GM19468 (cell line): ENCODE measurements around the gene GNS.
"Not testable (repeated sequence)": the region's sequence is repeated elsewhere in the genome, so short reads cannot be mapped to it uniquely, and the experiment has no call there.

Source experiments
- ATAC-seq: cut with Tn5 transposase; IDR thresholded peaks from one replicate; pipeline ENCODE4 v1.9.1; 2021; ENCODE audit warnings: mild to moderate bottlenecking, moderate library complexity, moderate number of reproducible peaks; ENCODE audit not compliant: unreplicated experiment; ENCODE audit errors: extremely low read depth

Gene GNS

DNA sequence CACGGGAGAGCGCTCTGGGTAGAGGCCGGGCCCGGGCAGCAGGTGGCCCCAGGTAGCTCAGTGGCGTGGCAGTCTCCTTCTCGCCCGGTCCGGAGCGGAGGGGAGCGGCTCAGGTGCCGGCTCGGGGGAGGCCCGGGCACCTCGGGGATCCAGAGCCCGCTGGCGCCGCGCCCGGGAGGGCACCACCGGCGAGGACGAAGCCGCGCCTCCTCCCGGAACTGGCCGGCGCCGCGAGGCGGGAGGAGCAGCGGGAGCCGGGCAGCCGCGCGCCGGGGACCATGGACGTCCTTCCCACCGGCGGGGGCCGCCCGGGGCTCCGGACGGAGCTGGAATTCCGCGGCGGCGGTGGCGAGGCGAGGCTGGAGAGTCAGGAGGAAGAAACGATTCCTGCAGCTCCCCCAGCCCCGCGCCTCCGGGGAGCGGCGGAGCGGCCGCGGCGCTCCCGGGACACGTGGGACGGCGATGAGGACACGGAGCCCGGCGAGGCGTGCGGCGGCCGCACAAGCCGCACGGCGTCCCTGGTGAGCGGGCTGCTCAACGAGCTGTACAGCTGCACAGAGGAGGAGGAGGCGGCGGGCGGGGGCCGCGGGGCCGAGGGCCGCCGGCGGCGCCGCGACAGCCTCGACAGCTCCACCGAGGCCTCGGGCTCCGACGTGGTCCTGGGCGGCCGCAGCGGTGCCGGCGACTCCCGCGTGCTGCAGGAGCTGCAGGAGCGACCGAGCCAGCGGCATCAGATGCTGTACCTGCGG is 21.5 kb upstream of the GNS start:
- no peak for ATAC-seq

DNA sequence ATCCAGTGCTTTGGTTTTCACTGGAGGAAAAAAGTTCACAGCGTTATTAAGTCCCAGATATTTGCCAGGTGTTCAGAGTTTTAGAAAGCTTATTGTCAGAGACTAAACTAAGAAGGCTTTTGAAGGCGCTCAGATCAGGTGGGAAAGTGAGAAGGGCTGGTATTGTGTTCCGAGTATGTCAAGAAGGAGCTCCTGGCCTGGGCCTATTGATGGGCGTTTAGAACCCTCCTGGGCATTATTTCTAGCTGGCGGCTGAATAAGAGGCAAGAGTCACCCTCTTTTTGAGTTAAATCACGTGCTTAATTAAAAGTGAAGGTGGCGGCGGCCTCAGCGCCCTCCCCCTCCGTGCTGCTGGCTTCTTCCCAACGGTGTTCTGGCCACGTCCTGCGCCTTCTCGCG is 20.9 kb upstream of the GNS start:
- ATAC-seq = no peak

DNA sequence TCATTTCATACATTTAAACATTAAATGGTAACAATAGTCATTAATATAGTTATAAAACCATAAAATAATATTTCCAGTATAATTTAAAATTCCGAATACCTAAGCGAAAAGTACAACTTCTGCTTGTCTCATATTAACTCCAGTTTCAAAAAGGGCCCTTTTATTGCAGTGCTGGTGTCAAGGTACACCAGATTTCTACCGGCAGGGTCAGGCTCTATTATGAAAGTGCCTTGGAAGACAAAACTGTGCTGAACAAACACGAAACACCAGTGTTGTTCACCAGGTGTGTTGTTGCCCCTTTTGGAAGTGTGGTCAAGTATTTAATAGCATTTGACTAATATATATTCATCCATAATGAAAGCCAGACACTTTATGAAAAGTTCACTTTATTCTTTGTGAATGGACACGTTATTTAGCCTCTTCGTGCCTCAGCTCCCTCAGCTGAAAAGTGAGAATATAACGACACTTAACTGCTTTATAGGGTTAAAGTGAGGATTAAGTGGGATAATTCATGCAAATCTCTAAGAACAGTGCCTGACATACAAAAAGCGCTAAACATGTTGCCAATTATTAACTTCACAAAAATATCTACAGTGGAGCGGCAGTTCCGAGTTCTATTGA is 20.3 kb upstream of the GNS start:
- ATAC-seq = no peak

DNA sequence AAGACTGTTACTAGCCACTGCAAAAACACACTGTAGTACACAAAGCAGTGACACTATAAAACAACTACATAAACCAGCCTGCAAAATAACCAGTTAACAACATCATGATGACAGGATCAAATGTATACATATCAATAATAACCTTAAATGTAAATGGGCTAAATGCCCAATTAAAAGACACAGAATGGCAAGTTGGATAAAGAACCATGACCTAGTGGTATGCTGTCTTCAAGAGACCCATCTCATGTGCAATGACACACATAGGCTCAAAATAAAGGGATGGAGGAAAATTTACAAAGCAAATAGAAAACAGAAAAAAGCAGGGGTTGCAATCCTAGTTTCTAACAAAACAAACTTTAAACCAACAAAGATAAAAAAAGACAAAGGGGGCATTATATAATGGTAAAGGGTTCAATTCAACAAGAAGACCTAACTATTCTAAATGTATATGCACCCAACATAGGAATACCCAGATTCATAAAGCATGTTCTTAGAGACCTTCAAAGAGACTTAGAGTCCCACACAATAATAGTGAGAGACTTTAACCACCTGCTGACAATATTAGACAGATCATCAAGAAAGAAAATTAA is 16.0 kb upstream of the GNS start:
- ATAC-seq = not testable (repeated sequence)

DNA sequence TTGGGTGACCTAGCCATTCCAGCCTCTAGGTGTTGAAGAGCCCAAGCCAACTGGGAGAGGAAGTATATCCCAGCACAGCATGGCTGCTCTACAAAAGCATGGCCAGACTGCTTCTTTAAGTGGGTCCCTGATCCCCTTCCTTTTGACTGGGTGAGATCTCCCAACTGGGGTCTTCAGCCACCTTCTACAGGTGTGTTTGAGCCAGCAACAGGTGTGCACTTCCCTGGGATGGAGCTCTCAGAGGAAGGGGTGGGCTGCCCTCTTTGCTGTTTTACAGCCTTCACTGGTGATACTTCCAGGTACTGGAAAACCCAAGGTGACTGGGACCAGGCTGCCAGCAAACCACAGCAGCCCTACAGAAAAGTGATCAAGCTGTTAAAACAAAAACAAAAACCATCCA is 14.2 kb upstream of the GNS start:
- ATAC-seq = no peak

DNA sequence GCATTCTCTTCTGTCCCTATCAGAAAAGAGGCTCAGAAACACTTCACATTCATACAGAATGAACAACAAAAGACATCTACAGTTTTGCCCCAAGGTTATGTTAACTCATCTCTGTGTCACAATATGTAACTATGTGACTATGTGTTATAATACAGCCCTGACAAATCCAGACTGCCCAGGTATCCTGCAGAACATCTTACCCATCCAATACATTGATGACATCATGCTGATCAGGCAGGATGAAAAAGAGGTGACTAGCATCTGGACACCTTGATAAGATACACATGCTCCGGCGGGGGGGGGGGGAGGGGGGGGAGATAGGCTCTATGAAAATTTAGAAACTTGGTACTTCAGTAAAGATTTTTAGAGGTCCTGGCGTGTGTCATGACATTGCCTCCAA is 8.3 kb upstream of the GNS start:
- no peak for ATAC-seq

DNA sequence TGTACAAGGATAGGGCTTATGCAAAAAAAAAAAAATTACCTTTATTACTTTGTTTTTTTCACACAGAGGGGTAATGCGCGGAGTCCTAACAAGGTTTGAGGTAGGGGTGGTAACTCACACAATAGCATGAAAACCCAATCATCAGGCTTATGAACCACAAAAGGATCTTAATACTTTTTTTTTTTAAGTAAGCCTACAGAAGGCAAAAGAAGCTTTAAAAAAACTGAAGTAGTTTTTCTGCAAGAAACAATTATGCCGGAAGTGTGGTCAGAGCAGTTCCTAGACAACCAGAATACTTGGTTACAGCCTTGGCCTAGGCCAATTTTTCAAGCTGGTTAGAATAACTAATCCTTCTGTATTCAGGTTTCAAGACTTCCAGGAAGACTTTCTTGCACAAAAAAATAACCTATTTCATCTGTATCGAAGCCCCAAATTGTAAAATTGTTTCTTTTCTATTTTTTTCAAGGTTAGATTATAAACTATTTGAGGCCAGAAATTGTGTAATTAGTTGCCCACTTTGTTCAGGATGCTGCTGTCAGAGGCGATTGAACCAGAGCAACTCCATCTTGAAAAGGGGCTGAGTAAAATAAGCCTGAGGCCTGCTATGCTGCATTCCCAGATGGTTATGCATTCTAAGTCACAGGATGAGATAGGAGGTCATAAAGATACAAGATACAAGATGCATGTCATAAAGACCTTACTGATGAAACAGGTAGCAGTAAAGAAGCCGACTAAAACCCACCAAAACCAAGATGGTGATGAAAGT is 1.8 kb upstream of the GNS start:
- no peak for ATAC-seq

DNA sequence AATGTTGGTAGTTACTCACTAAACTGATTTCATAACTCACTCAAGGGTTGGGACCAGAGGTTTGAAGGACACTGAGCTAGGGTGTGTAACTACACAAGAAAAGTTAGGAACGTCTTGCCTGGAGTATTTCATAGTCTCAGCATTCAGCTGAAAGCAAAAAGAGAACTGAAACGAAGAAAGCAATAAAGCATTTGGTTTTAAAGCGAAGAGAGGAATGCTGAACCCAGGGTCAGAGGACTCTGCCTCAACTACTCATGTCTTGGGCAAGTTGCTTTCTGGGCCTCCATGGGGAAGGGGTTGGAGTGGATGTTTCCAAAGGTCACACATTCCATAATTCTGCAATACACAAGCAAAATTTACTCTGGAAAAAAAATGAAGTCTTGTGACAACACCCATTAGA is 1.4 kb downstream of the GNS start:
- no peak for ATAC-seq

DNA sequence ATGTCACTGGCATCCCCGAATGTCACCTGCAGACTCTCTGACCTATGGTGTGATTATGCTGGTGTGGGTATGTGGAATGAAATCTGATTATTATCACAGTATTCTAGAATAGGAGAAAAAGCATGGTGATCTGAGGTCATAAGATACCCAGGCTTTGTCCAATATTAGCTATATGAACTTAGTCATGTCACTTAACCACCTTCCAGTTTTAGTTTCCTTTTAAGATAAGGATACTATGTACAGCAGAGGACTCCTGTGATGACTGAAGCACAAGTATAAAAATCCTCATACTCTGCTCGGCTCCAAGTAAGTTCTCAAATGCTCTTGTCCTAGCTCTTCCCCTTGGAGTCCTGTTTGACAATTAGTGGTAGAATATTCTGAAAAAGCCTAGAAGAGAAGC is 2.8 kb downstream of the GNS start:
- no peak for ATAC-seq

DNA sequence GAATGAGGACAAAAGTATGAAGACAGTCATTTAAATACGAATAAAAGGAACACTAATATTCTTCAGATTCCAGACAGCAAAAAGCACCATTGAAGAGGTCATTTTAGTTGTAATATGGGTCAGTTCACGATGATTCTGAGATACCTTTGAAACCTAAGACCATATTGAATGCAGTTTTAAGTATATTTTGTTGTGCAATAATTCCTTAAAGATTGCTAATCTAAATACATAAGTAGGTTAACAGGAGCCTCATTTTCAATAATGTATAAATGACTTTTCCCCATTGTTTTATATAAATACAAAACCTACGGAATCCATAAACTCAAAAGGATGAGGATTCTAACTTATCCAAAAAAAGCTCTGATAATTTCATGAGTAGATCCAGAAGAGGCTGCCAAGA is 5.8 kb downstream of the GNS start:
- ATAC-seq = no peak

DNA sequence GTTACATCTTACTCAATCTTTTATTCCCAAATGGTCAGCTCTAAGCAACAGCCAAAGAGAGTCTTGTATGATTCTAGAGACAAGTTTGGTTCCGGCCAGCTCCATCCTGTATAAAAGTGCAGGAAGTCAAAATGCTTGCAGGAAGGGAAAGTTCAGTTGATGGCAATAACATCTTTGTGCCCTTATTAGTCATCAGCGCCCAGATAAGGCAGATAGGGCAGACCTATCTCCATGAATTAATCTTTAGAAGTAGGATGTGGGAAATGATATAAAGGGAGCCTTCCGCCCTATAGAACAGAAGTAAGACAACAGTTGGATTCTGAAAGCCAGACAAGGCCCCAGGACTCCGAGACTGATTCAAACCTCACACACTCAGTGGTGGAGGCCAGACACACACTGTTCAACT is 6.4 kb downstream of the GNS start:
- ATAC-seq = no peak

DNA sequence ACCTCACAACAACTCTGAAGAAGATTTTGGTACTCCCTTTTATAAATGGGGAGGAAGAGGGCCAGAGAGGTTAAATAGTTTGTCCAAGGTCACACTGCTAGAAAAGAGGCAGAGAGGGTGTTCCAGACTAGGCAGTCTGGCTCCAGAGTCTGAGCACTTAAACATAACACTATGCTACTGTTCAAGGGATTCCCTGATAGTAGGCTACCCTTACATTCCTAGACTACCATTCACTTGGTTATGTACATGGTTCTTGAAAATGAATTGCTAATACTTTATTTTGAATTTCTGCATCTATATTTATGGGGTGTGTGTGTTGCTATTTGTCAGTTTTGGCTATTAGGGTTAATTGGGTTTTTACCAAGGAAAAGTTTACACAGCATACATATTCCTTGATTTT is 7.2 kb downstream of the GNS start:
- no peak for ATAC-seq

DNA sequence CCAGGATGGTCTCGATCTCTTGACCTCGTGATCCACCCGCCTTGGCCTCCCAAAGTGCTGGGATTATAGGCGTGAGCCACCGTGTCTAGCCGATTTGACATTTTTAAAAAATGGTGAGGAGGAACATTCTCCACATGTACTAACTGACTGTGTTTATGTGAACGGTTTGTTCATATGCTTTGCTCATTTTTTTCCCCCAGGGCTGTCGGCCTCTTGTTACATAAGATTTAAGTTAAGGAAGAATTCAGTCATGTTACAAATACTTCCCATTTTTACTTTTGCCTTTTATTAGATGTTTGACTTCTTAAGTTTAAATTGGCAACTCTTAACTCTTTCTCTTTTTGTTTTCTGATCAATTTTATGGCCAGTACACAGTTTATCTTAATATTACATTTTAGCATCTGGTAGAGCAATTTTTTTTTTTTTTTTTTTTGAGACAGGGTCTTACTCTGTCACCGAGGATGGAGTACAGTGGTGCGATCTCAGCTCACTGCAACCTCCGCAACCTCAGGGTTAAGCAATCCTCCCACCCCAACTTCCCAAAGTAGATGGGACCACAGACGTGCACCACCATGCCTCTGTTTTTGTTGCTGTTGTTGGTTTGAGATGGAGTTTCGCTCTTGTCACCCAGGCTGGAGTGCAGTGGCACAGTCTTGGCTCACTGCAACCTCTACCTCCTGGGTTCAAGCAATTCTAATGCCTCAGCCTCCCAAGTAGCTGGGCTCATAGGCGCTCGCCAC is 9.6 kb downstream of the GNS start:
- ATAC-seq = no peak

DNA sequence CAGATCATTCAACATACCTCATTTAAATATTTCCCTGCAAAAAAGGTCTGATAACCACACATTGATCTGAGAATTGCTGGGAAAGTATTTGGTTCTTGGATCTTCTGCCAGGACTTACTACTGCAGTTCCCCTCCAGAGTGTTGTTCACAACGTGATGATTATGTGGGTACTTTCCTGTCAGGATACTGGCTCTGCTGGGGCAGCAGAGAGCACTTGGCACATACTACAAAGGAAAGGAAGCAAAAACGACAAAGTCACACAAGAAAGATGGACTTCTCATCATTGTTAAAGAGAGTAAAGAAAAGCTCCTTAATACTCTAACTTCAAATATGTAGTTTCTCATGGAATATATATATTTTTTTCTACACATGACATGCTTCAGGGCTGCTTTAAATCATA is 11.5 kb downstream of the GNS start:
- ATAC-seq = no peak

DNA sequence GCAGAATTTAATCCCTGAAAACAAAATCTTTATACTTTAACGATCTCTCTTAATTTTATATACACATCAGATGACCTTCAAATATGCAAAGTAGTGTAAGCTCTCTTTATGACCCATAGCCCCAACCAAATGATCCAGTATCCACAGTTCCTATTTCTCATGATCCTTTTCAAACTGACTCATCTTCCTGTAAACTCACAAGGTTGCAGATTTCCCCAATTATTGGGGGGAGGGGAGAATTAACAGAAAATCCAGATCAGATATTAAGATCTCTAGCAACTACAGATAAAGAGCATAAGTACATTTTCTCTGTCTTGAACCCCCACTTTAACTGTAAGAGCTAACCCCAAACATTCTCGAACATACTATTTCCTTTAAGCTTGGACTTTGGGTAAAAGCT is 12.5 kb downstream of the GNS start:
- ATAC-seq = no peak

DNA sequence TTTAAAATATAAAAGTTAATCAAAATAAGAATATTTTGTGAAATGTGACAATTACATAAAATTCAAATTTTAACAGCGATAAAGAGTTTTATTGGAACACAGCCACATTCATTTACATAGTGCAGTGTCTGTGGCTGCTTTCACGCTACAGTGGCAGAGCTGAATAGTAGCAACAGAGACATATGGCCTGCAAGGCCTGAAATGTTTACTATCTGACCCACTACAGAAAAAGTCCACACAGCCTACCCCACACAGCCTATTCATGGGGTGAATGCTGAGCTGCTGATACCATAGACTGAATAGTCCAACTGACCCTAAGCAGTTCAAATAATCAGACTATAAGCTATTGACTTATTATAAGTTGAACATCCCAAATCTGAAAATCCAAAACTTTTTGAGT is 13.2 kb downstream of the GNS start:
- ATAC-seq = no peak

DNA sequence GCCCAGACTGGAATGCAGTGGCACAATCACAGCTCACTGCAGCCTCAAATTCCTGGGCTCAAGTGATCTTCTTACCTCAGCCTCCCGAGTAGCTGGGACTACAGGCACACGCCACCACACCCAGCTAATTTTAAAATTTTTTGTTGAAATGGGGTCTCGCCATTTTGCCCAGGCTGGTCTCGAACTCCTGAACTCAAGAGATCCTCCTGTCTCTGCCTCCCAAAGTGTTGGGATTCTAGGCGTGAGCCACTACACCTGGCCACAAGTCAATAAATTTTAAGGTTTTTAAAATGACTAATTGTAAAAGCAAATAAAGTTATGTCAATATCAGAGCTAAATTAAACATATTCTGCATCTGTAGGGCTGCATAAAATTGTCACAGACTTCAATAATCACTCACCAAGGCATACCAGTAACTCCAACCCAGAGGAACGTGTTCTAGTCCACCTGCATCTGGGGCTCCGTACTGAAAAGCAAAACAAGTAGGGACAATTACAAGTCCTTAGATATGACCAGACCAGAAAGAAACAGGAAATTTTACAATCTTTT is 13.9 kb downstream of the GNS start:
- no peak for ATAC-seq

DNA sequence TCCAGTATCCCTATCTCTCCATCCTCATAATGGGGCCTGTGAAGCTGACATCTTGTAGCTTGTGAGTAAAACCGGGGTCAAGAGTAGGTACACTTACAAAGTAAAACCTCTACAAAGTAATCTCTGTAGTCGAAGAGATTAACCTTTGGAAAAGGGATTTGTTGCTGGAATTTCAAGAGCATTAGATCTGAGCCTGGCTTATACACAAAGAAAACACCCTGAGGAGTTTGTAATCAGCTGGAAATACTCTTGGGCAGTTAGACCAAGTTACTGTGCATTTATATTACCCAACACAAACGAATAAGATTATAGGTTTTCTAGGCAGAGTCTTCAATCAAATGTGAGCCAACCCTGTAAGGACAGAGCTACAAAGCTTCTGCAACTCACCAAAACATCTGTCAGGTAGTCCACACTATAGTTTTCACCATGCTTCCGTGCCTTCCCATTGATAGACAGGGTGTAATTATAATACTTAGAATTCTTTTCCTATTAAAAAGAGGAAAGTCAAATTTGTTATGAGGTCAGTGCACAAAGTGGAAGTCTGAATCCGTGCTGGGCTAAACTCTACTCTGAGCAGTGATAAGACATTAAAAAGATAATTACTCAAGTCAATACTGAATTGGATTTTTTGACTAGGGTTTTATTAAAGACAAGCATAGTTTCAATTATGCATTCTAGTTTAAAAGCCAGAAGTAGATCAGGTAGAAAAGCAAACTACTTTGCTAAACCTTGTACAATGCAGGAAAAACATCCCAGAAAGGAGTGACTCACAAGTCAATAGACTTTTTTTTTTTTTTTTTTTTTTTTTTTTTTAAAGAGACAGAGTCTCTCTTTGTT is 14.6 kb downstream of the GNS start:
- ATAC-seq = no peak

DNA sequence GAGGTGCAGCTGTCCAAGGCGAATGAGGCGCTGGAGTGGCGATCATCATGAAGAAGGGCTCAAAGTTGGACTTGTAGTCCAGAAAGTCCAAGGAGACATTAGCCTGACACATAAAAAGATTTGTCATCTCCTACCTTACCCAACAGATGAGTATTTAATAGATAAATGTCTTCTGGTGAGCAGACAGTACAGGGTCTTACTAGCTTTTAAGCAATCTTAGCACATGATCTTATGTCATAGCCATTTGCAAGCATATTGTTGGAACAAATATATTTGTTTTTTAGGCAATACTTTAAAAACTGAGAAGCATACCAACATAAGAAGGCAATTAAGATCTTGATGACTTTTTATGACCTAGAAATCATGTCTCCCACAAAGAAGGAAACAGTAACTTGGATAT is 16.0 kb downstream of the GNS start:
- no peak for ATAC-seq
